Right lobe of liver (tissue), 4 donors: ENCODE data around the gene HDAC1.

ENCODE experiments used
- CTCF ChIP-seq, 4 donors: fragments of 200-600 bp in 3 of 4; fragments of 450-650 bp in 1 of 4; IDR thresholded peaks; one replicate each; pipeline versions ENCODE4 v1.5.1 to v1.8.0; 2016 to 2022; ENCODE audit warnings: antibody characterized with exemption in 4 of 4, mild to moderate bottlenecking in 2 of 4
- POLR2A ChIP-seq: fragments of 450-650 bp; IDR thresholded peaks from one replicate; pipeline ENCODE4 v1.6.1; 2017; ENCODE audit warnings: antibody characterized with exemption, mild to moderate bottlenecking
- donor health status: DM: no; HTN: no; CAD: no.
- donor health status: DM: no; HTN: no; CAD: no.
- donor health status: DM: no; HTN: yes; CAD: no.

- TF ChIP-seq CTCF (IDR thresholded peaks at IDR 0.05), result no peak
- TF ChIP-seq POLR2A, result no peak
Observed at GRCh38 chr1:32353431-32353830, 61.5 kb downstream of the HDAC1 start.
